BJ (cell line): ENCODE measurements around the gene PHLDA1. TPM values are rescaled to one million over a fixed set of nuclear protein-coding genes. Genes with fewer than 3 reads are reported as not detected.

Experiments used
- CTCF ChIA-PET: fragments of 350-600 bp; formaldehyde crosslinking; extraction: SDS; loops from one replicate; lab custom pipeline; 2021; ENCODE audit warnings: antibody characterized with exemption, inconsistent platforms; lab: Yijun Ruan, JAX
- POLR2A ChIA-PET: fragments of 300-600 bp; sonication (Branson Sonifier 250); formaldehyde crosslinking; extraction: SDS; loops from one replicate; lab custom pipeline; 2021; ENCODE audit warnings: antibody characterized with exemption; lab: Charles Lee
- DNase-seq: peaks from one replicate; pipeline ENCODE4 v3.0.0-alpha.2; 2011; ENCODE audit warnings: low read depth
- H3K27me3 ChIP-seq: 2 replicates; pipeline ENCODE4 v1.6.0; 2011; ENCODE audit warnings: low read length; ENCODE audit not compliant: control insufficient read depth, insufficient read depth
- H3K36me3 ChIP-seq: 2 replicates; pipeline ENCODE4 v1.5.1; 2011; ENCODE audit warnings: low read length; ENCODE audit not compliant: control insufficient read depth, insufficient read depth
- H3K4me3 ChIP-seq: 2 replicates; pipeline ENCODE4 v1.5.1; 2011; ENCODE audit warnings: low read depth, mild to moderate bottlenecking, control low read depth, low read length
- polyA plus RNA-seq: library from polyadenylated mRNA; depleted of rRNA; stranded (reverse); fragments of >200 nt; gene quantifications from 2 replicates; pipeline ENCODE4 v1.2.3, GENCODE V29; 2011
- TF ChIP-seq, protein P1 (sequence below): IDR thresholded peaks from 2 replicates; pipeline ENCODE4 v1.5.1; 2011; ENCODE audit warnings: low read depth, mild to moderate bottlenecking, control low read depth, inconsistent platforms, low read length, moderate library complexity; ENCODE audit not compliant: insufficient read depth

PHLDA1 gene
- polyA plus RNA-seq, 1 experiment, result 8.1 TPM

DNA sequence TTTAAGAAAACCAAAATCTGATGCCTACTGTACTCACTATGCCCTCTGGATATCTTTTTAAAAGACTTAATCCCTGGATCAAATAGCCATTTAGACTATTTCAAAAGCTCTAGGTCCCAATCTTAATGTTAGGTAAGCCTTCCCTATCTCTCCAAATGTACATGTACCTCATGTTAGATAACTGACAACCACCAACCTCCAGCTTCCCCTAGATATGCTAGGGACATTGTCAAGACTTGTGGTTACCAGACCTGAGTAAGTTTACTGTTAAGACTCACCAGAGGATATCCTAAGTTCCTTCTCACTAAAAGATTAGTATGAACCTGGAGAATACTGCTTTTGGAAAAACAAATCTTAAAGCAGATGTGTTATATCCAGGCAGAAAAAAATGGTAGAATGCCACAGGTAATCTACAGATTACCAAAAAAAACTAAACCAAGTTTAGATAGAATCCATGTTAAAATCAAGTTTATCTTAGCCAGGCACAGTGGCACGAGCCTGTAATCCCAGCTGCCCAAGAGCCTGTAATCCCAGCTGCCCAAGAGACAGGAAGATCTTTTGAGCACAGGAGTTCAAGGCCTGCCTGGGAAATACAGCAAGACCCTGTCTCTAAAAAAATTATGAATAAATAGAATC lies 43.2 kb upstream of the PHLDA1 start:
- TF ChIP-seq, protein P1, sequence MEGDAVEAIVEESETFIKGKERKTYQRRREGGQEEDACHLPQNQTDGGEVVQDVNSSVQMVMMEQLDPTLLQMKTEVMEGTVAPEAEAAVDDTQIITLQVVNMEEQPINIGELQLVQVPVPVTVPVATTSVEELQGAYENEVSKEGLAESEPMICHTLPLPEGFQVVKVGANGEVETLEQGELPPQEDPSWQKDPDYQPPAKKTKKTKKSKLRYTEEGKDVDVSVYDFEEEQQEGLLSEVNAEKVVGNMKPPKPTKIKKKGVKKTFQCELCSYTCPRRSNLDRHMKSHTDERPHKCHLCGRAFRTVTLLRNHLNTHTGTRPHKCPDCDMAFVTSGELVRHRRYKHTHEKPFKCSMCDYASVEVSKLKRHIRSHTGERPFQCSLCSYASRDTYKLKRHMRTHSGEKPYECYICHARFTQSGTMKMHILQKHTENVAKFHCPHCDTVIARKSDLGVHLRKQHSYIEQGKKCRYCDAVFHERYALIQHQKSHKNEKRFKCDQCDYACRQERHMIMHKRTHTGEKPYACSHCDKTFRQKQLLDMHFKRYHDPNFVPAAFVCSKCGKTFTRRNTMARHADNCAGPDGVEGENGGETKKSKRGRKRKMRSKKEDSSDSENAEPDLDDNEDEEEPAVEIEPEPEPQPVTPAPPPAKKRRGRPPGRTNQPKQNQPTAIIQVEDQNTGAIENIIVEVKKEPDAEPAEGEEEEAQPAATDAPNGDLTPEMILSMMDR, result no peak
- Histone ChIP-seq H3K4me3 (no peak overlapping the region), H3K36me3 (no peaks in the 10 kb centered on the region), H3K27me3 (no peaks in the 10 kb centered on the region)
- POLR2A ChIA-PET, result interaction anchor here (0.6 kb wide), 1 partner anchor 35 kb away, joined by 3 read pairs; no protein-coding TSS in a partner anchor
- CTCF ChIA-PET, result no interaction called here
- no peak for DNase-seq

DNA sequence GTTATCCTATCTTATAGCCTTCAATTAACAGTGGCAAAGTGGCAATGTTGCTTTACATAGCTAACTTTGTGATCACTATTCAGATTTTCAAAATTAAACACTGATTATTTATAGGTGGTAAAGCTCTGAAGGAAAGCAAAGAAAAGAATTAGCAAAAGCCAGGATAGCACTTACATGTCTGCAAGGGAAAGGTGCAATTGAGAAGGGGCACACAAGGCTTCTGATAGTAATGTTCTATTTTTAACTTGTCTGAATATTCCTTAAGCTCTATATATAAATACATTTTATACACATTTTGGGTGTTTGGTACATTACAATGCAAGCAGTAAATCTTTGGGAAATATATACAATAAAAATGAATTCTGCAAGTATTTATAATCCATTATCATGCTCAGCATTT lies 42.0 kb upstream of the PHLDA1 start:
- TF ChIP-seq, protein P1, result no peak
- no peak for DNase-seq
- Histone ChIP-seq H3K27me3 (no peaks in the 10 kb centered on the region), H3K36me3 (no peaks in the 10 kb centered on the region), H3K4me3 (no peak overlapping the region)
- ChIA-PET POLR2A (no interaction called here), CTCF (no interaction called here)

DNA sequence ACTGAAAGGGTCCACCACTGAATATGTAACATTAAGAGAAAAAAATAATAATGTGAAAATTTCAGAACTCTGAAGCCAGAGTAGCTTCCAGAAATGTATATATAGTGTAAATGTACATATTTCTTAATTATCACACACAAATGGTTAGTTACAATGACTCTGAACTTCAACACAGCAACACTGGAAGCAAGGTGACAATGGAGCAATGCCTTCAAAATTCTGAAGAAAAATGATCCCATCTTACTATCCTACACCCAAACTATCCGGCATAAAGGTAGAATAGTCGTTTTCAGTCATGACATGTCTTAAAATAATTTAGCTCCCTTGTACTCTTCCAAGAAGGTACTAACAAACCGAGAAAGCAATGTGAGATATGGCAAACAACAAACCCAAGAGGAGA lies 41.0 kb upstream of the PHLDA1 start:
- POLR2A ChIA-PET, result no interaction called here
- H3K36me3 ChIP-seq, result no peaks in the 10 kb centered on the region
- CTCF ChIA-PET, result no interaction called here
- H3K4me3 ChIP-seq, result no peak overlapping the region
- no peak for DNase-seq
- TF ChIP-seq, protein P1, result no peak
- no peaks in the 10 kb centered on the region for H3K27me3 ChIP-seq

DNA sequence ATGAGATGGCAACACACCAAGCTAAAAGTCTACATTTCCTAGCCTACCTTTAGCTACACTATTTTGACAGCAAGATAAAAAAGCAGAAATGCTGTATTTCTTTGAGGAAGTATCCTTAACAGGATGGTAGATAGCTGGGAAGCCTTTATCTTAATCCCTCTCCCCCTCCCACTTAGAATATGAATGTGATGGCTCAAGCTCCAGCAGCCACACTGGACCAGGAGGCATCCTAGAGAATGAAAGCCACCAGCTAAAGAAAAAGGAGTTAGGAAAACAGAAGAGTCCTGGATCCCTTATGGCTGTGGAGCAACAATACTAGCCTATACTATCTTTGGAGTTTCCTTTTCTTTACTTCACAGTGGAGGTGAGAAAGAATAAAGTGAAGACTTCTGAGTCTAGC lies 37.8 kb upstream of the PHLDA1 start:
- TF ChIP-seq, protein P1, result no peak
- no peak for DNase-seq
- no peaks in the 10 kb centered on the region; the same call in 1 of the 2 replicates for H3K36me3 ChIP-seq
- POLR2A ChIA-PET, result no interaction called here
- CTCF ChIA-PET, result no interaction called here
- no peak overlapping the region for H3K4me3 ChIP-seq
- no peaks in the 10 kb centered on the region for H3K27me3 ChIP-seq

DNA sequence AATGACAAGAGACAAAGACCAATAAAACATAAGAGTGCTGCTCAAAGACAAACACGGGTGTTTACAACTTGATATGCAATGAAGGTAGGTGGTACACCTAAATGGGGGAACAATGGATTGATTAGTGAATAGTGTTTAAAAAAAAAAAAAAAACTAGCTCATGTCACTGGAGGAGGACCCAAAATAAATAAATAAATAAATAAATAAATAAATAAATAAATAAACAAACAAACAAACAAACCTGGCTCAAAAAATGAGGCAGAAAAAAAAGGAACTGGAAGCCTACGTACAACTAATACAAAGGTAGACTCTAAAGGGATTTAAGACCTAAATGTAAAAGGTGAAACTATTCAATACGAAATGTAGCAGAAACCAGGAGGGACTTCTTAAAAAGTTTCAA lies 34.3 kb upstream of the PHLDA1 start:
- Histone ChIP-seq H3K36me3 (peaks cover 2% of the 10 kb centered on the region), H3K4me3 (no peak overlapping the region), H3K27me3 (no peaks in the 10 kb centered on the region)
- no peak for DNase-seq
- TF ChIP-seq, protein P1, result no peak
- CTCF ChIA-PET, result no interaction called here
- POLR2A ChIA-PET, result interaction anchor here (0.7 kb wide), 2 partner anchors 189 to 494 kb away, joined by 3 read pairs; partner anchors contain the start of gene OSBPL8
